ENCODE data around the gene SUSD4. TPM values are rescaled to one million over a fixed set of nuclear protein-coding genes. Genes with fewer than 3 reads are reported as not detected.
"Not testable (repeated sequence)": the region's sequence is repeated elsewhere in the genome, so short reads cannot be mapped to it uniquely, and the experiment has no call there.

Gene SUSD4
- polyA plus RNA-seq, 4 donors: 12.7 to 22.9 (median 20.2) TPM

- DNase-seq (ENCODE audit: low read depth in 4 of 4, low spot score in 2 of 4): no peak
These were observed 105.2 kb downstream of the SUSD4 start for GRCh38 chr1:223258751-223259198.

- DNase-seq (ENCODE audit: low read depth in 4 of 4, low spot score in 2 of 4): no peak
These were observed 106.0 kb downstream of the SUSD4 start for GRCh38 chr1:223257856-223258550.

GRCh38 chr1:223256034-223256433 lies 107.9 kb downstream of the SUSD4 start:
- DNase-seq (ENCODE audit: low read depth in 4 of 4, low spot score in 2 of 4): no peak

GRCh38 chr1:223253916-223254315 lies 110.1 kb downstream of the SUSD4 start:
- DNase-seq (ENCODE audit: low read depth in 4 of 4, low spot score in 2 of 4): no peak

GRCh38 chr1:223251387-223251786 lies 112.6 kb downstream of the SUSD4 start:
- not testable (repeated sequence) for DNase-seq (ENCODE audit: low read depth in 4 of 4, low spot score in 2 of 4)

GRCh38 chr1:223250632-223251015 lies 113.4 kb downstream of the SUSD4 start:
- DNase-seq (ENCODE audit: low read depth in 4 of 4, low spot score in 2 of 4): no peak

GRCh38 chr1:223249854-223250631 lies 113.9 kb downstream of the SUSD4 start:
- no peak for DNase-seq (ENCODE audit: low read depth in 4 of 4, low spot score in 2 of 4)

- no peak for DNase-seq (ENCODE audit: low read depth in 4 of 4, low spot score in 2 of 4)
These were observed 115.2 kb downstream of the SUSD4 start for GRCh38 chr1:223248770-223249140.

- no peak for DNase-seq (ENCODE audit: low read depth in 4 of 4, low spot score in 2 of 4)
These were observed 115.8 kb downstream of the SUSD4 start for GRCh38 chr1:223248001-223248769.

GRCh38 chr1:223246476-223247112 lies 117.4 kb downstream of the SUSD4 start:
- DNase-seq (ENCODE audit: low read depth in 4 of 4, low spot score in 2 of 4): no peak

GRCh38 chr1:223245983-223246382 lies 118.0 kb downstream of the SUSD4 start:
- DNase-seq (ENCODE audit: low read depth in 4 of 4, low spot score in 2 of 4): no peak

GRCh38 chr1:223245411-223245810 lies 118.6 kb downstream of the SUSD4 start:
- no peak for DNase-seq (ENCODE audit: low read depth in 4 of 4, low spot score in 2 of 4)

- DNase-seq (ENCODE audit: low read depth in 4 of 4, low spot score in 2 of 4): no peak
These were observed 119.4 kb downstream of the SUSD4 start for GRCh38 chr1:223244366-223245103.

GRCh38 chr1:223243441-223244050 lies 120.4 kb downstream of the SUSD4 start:
- DNase-seq (ENCODE audit: low read depth in 4 of 4, low spot score in 2 of 4): no peak

GRCh38 chr1:223242971-223243370 lies 121.0 kb downstream of the SUSD4 start:
- DNase-seq (ENCODE audit: low read depth in 4 of 4, low spot score in 2 of 4): no peak

- DNase-seq (ENCODE audit: low read depth in 4 of 4, low spot score in 2 of 4): no peak
These were observed 121.5 kb downstream of the SUSD4 start for GRCh38 chr1:223242382-223242955.

GRCh38 chr1:223240122-223240521 lies 123.9 kb downstream of the SUSD4 start:
- DNase-seq (ENCODE audit: low read depth in 4 of 4, low spot score in 2 of 4): no peak

- DNase-seq (ENCODE audit: low read depth in 4 of 4, low spot score in 2 of 4): no peak
These were observed 128.9 kb downstream of the SUSD4 start for GRCh38 chr1:223235091-223235490.

- no peak for DNase-seq (ENCODE audit: low read depth in 4 of 4, low spot score in 2 of 4)
These were observed 129.4 kb downstream of the SUSD4 start for GRCh38 chr1:223234534-223234933.

Data from left renal cortex interstitium (tissue), 4 donors.